Right renal pelvis (tissue), 4 donors: ENCODE measurements around the gene CD55. TPM values are rescaled to one million over a fixed set of nuclear protein-coding genes. Genes with fewer than 3 reads are reported as not detected.
"Not testable (repeated sequence)": the region's sequence is repeated elsewhere in the genome, so short reads cannot be mapped to it uniquely, and the experiment has no call there.

Experiments
- DNase-seq, 4 donors: peaks; one replicate each; pipeline ENCODE4 v3.0.0-alpha.2; 2013; ENCODE audit warnings: low read depth in 4 of 4, low spot score in 3 of 4, missing footprints in 1 of 4
- polyA plus RNA-seq, 4 donors: library from polyadenylated mRNA; unstranded; fragments of 120-200 nt; gene quantifications; one replicate each; pipeline ENCODE4 v1.2.1, GENCODE V29; 2013; ENCODE audit not compliant: insufficient read length in 4 of 4

Gene CD55
- polyA plus RNA-seq, 4 donors: 58.0 to 73.1 (median 67.1) TPM

DNA sequence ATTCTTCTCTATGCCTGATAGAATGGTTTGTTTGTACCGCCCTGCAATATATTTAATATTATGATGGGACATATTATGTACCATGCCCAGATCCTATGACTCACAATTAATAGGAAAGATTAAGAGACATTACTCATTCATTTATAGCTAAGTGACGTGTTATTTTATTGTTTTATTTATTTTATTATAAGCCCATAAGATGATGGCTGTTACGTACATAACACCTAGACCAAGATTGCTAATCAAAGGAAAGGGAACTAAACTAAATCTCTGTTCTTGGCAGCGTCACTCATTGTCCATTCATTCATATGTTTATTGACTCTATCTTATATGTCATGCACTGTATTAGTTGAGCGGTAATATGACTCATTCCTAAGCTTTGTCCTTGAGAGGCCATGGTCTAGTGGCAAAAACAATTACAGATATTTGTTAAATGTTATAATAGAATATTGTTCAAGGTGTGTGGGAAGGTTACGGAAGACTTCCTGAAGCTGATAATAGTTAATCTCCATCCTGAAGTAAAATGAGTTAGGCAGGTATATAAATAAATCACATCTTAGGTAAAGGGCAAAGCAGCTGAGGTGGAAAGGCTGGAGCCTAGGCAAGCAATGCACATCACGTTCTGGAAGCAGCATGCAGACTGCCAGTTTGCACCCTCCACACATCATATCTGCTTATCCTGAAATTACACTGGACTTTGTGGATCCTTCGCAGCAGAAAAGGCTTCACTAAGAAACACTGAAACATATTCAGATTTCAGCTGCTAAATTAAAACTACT is 16.6 kb upstream of the CD55 start:
- no peak for DNase-seq

DNA sequence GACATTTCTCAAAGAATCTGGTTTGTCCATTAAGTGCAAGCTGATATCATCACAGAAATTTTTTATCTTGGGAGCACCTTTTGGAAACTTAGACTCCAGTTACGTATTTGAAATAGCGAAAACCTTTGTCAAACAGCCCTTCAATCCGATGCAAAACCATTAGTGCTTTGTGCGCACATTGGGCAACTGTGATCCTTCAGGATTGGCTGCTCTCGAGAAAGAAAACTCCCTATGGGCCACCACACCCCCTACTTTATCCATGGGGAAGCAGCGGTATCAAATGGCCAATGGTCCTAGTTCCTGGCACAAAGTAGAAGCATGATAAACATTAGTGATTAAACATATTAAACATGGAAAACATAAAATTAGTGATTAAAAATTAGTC is 16.0 kb upstream of the CD55 start:
- DNase-seq: no peak

DNA sequence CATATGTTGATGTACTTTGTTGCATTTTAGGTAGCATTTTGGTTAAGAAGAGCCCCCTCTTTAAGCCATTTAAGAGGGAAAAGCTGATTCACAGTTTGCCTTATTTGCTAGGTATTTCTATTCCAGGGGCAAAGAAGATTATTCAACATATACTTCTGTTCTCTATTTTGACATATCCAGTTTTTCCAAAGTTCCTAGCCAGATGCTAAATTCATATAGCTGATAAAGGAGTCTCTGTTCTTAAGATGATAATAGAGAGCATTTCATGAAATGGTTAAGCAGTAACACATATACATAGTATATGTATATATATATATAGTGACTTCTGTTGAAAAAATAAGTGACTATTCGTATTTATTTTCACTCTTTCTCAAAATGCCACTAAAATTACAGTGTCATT is 15.5 kb upstream of the CD55 start:
- no peak for DNase-seq

DNA sequence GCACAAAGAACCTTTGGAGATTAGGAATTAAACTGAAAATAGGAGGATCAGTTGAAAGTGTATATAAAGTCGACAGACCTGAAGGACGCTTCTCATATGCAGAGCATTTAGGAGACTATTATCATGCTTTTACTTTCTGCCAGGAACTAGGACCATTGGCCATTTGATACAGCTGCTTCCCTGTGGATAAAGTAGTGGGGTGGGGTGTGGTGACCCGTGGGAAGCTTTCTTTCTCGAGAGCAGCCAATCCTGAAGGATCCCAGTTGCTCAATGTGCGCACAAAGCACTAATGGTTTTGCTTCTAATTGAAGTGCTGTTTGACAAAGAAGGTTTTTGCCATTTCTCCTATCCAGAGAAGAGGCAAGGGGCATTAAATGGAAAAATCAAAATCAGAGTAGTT is 14.9 kb upstream of the CD55 start:
- no peak for DNase-seq

DNA sequence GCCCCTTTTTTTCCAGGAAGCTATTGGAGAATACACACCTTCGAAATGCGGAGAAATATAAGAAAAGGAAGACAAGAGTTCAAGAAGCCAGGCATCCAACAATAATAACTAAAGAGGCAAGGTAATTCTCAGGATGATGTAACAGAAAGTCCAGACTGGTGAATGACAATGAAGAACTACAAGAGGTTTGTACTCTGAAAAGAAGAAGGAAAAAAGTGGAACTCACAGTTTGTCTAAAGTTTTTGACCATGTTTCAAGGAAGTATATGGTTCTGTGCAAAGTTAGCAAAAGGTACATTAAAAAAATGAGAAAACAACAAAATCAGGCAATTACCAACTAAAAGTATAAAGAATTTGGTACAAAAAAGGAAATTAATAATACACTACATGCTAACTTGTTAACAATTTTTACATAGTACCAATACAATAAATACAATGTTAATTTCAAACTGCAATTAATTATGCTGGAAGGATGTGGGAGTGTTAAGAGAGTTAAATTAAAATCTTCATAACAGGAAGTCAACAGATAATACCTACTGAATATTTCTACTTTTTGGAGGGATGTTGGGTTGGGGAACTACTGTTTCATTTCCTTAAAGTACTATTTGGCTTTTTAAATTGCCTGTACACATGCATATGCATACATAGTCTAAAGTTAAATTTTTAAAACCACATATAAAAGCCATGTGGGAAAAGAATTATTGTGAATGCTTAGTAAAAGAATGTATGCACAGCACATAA is 12.9 kb upstream of the CD55 start:
- DNase-seq: no peak

DNA sequence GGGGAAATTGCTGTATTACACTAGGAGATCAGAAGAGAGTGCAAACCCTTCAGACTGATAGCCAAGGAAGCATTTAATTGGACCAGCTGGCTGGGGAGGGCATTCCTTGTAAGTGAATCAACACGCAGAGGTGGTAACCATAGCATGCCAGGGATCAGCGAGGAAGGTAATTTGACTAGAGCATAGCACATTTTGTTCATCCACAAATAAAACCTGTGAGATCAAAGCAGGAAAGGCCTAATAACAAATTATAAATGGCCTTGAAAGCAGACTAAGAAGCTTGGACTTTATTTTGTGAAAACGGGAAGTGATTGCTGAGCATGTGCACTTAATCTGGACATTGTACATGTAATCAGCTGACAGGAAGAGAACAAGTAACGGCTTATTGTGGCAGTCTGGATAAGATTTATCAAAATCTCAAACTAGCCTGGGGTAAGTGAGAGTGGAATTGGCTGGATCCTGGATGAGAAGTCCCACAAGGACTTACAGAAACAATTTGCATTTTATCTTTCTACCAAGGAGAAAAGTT is 11.7 kb upstream of the CD55 start:
- no peak for DNase-seq

DNA sequence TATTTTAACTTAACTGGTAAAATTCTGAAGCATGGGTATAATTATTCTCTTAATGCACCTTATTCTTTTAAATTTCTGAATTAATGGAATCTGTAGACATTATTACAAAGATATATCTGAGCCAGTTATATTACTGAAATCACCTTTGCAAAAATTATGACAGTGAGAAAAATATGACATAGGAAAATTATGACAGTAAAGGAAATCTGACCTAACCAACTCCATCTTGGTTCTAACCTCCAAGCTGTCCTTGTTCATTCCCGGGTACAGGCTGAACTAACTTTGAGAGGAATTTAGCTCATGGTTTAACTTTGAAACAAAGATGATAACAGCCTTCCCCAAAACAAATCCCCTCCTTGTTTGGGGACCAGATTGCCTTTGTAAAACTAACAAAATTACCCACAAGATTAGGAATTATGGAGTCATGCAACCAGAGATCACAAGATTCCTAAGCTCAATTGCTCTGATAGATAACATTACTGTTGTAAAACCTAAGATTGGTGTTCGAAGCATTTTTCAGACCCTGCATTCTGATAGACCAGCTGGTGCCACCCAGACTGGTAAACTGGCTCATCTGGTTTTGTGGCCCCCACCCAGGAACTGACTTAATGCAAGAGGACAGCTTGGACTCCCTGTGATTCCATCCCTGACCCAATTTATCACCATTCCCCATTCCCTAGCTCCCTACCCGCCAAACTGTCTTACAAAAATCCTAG is 9.4 kb upstream of the CD55 start:
- no peak for DNase-seq

DNA sequence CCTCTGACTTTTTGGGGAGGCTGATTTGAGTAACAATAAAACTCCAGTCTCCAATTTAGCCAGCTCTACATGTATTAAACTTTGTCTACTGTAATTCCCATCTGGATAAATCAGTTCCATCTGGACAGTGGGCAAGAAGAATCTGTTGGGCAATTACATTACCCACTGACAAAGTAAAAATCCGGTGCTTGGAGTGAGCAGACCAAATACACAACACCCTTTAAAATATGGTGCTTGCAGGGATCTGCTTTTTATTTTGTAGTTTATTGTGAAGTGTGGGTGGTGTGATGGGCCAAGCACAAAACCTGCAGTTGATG is 8.9 kb upstream of the CD55 start:
- no peak for DNase-seq

DNA sequence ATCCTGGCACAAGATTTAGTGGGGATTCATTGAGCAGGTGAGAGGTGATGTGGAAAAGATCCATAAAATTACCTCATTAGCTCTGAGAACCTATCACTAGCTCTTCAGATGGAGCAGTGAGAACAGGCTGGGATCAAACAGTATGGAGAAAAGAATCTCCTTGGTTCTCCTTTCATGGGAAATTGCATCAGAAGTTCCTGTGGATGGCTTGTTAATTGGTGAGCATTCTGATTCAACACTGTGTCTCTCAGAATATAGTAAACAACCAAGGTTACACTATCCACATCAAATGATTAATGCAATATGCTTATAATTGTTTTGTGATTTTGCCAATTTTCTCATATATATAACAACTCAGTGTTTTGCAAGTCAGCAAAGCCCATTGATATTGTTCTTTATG is 8.3 kb upstream of the CD55 start:
- no peak for DNase-seq

DNA sequence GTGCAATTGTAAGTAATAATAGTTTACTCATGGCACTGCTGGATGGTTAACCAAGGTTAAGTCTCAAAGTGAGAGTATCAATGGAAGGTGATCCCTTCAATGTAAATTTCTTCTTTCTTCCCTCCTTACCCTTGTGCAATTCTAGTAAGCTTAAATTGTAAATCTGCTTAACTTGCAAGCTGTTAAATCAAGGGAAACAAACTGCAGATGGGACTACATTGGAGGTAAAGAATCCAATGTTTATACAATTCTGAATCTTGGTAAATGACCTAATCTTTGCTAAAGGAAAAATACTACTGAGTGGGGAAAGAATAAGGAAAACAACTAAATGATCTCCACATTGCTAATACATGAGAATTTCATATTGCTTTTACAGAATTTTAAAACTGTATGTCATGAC is 6.7 kb upstream of the CD55 start:
- DNase-seq: no peak

DNA sequence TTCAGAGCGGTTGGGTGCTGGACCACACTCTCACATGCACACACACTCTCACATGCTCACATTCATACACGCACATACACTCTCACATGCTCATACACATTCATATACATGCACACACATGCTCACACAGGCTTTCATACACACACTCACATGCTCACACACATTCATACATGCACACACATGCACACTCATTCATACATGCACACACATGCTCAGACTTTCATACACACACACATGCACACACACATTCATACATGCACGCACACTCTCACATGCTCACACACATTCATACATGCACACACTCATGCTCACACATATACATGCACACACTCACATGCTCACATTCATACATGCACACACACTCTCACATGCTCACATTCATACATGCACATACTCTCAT is 6.0 kb upstream of the CD55 start:
- DNase-seq: no peak

DNA sequence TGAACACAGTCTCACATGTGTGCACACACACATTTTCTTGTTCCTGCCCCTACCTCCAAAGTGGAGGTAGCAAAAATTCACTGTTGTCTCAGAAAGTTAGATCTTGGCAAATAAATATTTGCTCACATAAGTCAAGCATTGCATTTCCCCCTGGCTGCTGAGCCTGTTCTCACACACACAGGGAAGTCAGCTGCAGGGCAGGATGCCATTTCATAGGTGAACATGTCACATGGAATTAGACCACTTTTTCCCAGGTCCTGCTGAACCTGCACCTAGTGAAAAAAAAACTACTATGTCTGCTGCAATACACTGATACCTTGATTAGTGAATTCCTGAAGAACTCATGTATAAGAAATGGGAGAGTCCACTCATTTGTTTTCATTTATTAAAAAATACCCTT is 5.3 kb upstream of the CD55 start:
- DNase-seq: no peak

DNA sequence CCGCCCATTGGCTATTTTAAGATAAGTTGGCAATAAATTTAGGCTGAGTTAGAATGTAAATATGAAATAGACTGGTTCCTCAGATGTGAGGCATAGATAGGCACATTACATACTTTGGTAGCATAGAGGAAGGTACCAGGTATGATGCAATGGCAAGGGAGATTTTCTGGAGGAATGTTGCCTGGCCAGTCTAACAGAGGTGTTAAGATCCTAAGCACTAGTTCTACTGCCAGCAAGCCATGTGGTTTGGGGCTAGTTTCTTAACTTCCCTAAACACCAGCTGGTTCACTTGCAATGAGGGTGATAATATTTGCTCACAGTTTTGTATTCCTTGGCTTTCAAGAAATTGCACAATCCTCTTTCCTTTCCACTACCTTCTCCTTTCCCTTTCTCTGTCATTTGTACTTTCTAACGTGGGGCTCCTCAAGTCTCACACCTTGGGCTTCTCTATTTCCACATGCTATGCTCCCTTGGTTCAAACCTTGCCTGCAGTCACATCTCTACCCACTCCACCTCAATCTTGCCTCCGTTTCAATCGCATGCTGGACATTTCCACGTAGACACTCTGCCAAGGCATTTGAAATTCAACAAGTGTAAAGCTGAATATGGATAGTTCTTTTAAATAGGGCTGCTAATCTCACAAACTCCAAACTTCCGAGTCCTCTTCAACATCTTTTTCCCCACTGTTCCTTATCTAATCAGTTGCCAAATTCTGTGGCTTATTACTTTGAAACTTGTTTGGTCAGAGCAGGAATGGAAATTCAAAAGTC is 4.7 kb upstream of the CD55 start:
- DNase-seq: no peak

DNA sequence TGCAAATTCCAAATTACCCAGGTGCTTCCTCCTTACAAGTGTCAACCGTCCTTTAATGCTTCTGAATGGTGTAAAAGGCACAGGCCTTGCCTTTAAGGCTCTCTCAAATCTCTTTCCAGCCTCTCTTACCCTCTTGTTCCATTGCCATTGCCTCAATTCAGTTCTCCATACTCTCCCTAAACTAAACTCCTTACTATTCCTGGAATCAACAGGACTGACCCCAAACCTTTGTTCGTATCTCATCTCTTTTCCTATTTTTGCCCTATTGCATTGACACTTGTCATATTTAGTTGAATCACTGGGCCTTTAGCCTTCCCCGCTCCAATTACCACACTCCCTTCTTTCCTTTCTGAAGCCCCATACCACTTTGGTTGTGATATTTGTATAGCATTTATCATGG is 3.9 kb upstream of the CD55 start:
- no peak for DNase-seq

DNA sequence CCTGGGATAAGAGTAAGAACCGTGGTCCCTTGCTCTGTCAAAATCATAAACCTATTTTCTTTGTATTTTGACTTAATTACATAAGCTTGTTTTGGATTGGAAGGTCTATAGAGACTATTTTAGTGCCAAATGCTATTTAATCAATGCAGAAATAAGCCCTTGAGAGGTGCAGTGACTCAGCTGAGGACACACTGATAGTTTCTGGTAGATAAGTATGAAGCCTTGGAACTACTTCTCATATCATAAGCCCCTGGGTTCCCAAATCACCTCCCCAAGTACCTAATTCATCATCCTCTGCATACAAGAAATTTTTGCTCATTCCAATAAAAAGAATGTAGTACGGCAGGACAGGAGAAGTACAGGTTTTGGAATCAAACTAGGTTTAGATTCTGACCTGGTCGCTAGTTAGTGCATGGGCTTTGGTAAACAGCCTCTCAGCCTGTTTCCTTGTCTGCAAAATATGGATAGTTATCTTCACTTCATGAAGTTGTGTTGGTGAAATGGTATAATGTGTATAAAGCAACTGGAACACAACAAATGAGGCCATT is 3.3 kb upstream of the CD55 start:
- no peak for DNase-seq

DNA sequence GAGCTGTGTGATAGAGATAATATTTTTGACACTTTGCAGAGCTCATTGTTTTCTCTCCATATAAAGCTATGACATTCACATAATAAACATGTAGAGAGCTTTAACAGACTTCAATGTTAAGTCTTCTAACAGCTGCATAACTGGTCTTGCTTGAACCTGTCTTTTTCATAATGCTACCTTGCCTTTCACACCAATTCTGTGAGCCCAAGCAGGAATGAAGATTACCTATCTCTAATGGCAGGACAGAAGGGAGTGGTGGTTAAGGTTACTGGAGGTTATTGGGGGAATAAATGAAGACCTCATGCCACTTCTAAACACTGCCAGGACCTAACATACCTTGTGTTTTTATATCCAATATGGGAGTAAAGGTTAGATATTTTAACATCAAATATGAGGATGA is 2.3 kb upstream of the CD55 start:
- DNase-seq: no peak

DNA sequence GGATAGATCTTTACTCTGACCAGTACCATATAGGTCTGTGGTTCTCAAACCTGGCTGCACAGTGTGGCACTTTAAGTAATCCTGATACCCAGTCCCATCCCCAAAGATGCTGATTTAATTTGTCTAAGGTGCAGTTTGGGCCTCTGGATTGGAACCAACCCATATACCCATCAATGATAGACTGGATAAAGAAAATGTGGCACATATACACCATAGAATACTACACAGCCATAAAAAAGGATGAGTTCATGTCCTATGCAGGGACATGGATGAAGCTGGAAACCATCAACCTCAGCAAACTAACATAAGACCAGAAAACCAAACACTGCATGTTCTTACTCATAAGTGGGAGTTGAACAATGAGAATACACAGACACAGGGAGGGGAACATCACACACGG is 1.4 kb upstream of the CD55 start:
- not testable (repeated sequence) for DNase-seq

DNA sequence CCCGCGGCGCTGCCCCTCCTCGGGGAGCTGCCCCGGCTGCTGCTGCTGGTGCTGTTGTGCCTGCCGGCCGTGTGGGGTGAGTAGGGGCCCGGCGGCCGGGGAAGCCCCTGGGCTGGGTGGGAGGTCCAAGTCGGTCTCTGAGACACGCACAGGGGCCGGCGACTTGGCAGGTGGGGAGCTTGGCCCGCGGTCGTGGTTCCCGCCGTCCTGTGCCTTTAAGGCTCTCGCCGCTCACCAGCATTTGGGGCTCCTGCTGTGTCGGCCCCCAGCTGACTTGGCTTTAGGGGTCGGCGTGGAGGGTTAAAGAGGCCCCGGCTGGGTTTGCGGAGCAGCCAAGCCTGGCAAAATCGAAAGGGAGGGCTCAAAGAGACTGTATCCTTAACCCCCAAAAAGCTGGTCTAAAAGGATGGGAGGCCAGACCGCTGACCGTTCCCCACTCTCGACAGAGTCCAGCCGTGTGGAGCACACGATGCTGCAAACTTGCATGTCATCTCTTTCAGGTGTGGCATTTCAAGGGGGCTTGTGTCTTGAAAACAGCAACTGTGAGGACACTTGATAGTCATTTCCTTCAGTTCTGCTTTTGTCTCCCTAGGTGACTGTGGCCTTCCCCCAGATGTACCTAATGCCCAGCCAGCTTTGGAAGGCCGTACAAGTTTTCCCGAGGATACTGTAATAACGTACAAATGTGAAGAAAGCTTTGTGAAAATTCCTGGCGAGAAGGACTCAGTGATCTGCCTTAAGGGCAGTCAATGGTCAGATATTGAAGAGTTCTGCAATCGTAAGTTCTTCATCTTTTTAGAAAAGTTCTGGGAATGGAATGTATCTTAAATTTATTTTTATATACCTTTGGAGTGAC is 540 bp downstream of the CD55 start:
- DNase-seq: peak in 1 of 4 donors; percentile 16

DNA sequence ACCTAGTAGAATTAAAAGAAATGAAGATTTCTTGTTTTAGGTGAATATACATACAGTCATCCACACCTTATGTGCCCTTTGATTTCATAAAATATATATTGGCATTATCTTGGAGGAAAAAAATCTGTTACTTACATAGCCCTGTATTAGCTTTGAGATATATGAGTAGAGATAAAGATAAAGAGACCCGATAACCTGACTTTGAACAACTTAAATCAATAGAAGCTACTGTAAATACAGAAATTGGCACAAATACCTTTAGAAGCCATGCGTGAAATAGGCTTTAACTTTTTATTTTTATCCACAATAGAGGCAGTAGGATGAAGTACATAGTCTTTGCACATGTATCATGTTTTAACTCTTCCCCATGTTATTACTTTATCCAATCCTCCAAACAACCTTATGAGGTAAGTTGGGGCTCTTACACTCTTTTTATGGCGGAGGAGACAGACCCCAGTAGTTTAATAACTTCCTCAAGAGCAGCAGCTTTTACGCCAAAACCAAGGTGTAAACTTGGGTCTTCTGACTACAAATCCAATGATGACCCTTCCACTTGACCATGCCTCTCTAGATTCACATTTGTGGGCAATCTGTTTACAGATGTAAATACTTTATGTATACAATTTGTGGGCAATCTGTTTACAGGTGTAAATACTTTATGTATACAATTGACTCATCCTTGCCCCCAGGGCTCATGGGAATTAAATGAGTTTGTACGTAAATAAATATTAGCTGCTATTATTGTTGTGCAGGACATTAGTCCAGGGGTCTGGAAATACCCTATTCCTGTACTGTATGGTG is 2.1 kb downstream of the CD55 start:
- DNase-seq: no peak
